Gastroesophageal sphincter (tissue), 3 donors: ENCODE measurements around the gene RPTOR.
"Not testable (repeated sequence)": the region's sequence is repeated elsewhere in the genome, so short reads cannot be mapped to it uniquely, and the experiment has no call there.

Experiments
- CTCF ChIP-seq, 4 experiments: fragments of 200-600 bp in 2 of 4; fragments of 450-650 bp in 2 of 4; sonication (generic) in 1 of 4; IDR thresholded peaks; one replicate each; pipeline ENCODE4 v1.5.1; 2017 to 2019; ENCODE audit warnings: antibody characterized with exemption in 4 of 4, mild to moderate bottlenecking in 2 of 4, moderate library complexity in 2 of 4
- POLR2AphosphoS5 ChIP-seq: sonication (generic); formaldehyde crosslinking; IDR thresholded peaks from one replicate; pipeline ENCODE4 v1.6.1; 2017; ENCODE audit warnings: antibody characterized with exemption

DNA sequence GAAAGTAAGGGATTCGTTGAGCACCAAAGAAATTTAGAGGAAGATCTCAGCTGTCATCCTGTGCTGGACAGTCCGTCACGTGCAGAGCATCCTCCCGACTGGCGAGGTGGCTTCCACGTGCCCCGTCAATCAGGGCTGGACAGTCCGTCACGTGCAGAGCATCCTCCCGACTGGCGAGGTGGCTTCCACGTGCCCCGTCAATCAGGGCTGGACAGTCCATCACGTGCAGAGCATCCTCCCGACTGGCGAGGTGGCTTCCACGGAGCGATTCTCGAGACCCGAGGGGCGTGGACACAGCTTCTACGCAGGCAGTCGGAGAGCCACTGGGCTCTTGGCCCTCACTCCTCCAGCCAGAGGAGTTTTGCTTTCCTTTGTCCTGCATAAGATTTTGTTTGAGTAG lies 271.1 kb downstream of the RPTOR start:
- TF ChIP-seq POLR2AphosphoS5; CTCF (IDR thresholded peaks at IDR 0.05): not testable (repeated sequence)
